Heart left ventricle (tissue), 13 donors: ENCODE measurements around the gene TTYH1.

Experiments used
- CTCF ChIP-seq, 12 donors: fragments of 200-600 bp; sonication (generic) in 4 of 12; IDR thresholded peaks; one replicate each; pipeline versions ENCODE4 v1.5.0 to v1.8.0; 2018 to 2022; ENCODE audit warnings: antibody characterized with exemption in 12 of 12, mild to moderate bottlenecking in 5 of 12
- POLR2A ChIP-seq, 2 donors: fragments of 450-650 bp; IDR thresholded peaks; one replicate each; pipeline ENCODE4 v1.6.1; 2017; ENCODE audit warnings: antibody characterized with exemption in 2 of 2, mild to moderate bottlenecking in 2 of 2, moderate library complexity in 2 of 2
- donor health status: ischemic (EF 13 %, LVEDD 7.1; RV severe dilation, severe dysfunction).
- donor health status: DM: no; HTN: yes; CAD: no.
- donor health status: DM: no; HTN: no; CAD: no.
- donor health status: ischemic (EF 25% LVEDD 6.9; RV normal size, moderate dysfunction).
- donor health status: ischemic (EF 25% LVEDD 5.7; RV mildly dilated, moderate dysfunction).
- donor health status: ischemic (EF 35%, LVEDD 5.7; RV mildly dilated, moderate dysfunction).
- donor health status: nonischemic (EF 11% LVEDD 7.7; RV severe dilation, severe dysfunction).
- donor health status: DM: yes; HTN: yes; CAD: no.
- donor health status: PGD.
- donor health status: ischemic (EF 29% LVEDD 5.4; RV normal size, mild dysfunction).
- donor health status: nonischemic (EF 23%, LVEDD 6.1; RV moderate dilation, normal function).

GRCh38 chr19:54376610-54377285 lies 38.5 kb upstream of the TTYH1 start:
- no peak for TF ChIP-seq CTCF (IDR thresholded peaks at IDR 0.05)
- TF ChIP-seq POLR2A (IDR thresholded peaks at IDR 0.05), result no peak
